Stimulated activated memory B cell treated with anti-CD40 and anti-IgM and Interleukin-4, amounts not matched to agents 10 μg/mL and 1 μg/mL and 100 μg/mL, for 72 hours (primary cell): Measurements from ENCODE around the gene ENHO.

Source experiments
- ATAC-seq: fragments of 150-1000 bp; cut with Tn5 transposase; 2 replicates; pipeline ENCODE4 v1.10.0; 2021
- H3K27ac Mint-ChIP-seq: one replicate; pipeline ENCODE4 v1.8.0; 2022; ENCODE audit warnings: mild to moderate bottlenecking, mixed read lengths
- H3K27me3 Mint-ChIP-seq: one replicate; pipeline ENCODE4 v1.8.0; 2022; ENCODE audit warnings: mixed read lengths
- H3K36me3 Mint-ChIP-seq: one replicate; pipeline ENCODE4 v1.8.0; 2022; ENCODE audit warnings: mixed read lengths
- H3K4me1 Mint-ChIP-seq: one replicate; pipeline ENCODE4 v1.8.0; 2022; ENCODE audit warnings: mixed read lengths
- H3K4me3 Mint-ChIP-seq: one replicate; pipeline ENCODE4 v1.8.0; 2022; ENCODE audit warnings: mild to moderate bottlenecking, moderate library complexity, mixed read lengths
- H3K9me3 Mint-ChIP-seq: one replicate; pipeline ENCODE4 v1.8.0; 2022; ENCODE audit warnings: mixed read lengths

ENHO gene

GRCh38 chr9:34508951-34509350 lies 13.8 kb downstream of the ENHO start:
- H3K27me3 Mint-ChIP-seq, result peaks cover 21% of the 10 kb centered on the region
- no peaks in the 10 kb centered on the region for H3K9me3 Mint-ChIP-seq
- no peak overlapping the region for H3K27ac Mint-ChIP-seq
- H3K36me3 Mint-ChIP-seq, result no peaks in the 10 kb centered on the region
- ATAC-seq, result no peak
- H3K4me1 Mint-ChIP-seq, result no peaks in the 10 kb centered on the region
- no peak overlapping the region for H3K4me3 Mint-ChIP-seq

DNA sequence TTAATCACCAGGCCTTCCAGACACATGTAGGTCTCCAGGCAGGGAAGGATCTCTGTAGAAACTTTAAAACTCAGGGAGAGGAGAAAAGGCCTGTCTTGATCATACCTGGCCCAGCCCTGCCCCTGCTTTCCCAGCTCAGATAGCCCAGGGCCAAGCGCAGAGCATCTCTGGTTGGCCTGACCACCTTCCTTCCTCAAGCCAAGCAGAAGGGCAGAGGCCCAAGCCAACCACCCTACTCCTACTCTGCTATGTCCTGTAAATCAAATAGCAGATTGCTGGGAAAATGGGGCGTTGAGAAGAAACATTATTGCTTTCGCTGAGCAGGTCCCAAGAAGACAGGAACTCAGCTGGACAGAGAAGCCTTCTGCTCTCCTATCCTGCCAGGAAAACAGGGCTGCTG lies 14.3 kb downstream of the ENHO start:
- no peak overlapping the region for H3K27ac Mint-ChIP-seq
- H3K4me3 Mint-ChIP-seq, result no peak overlapping the region
- no peak for ATAC-seq
- H3K9me3 Mint-ChIP-seq, result no peaks in the 10 kb centered on the region
- peaks cover 26% of the 10 kb centered on the region for H3K27me3 Mint-ChIP-seq
- H3K36me3 Mint-ChIP-seq, result no peaks in the 10 kb centered on the region
- no peaks in the 10 kb centered on the region for H3K4me1 Mint-ChIP-seq

DNA sequence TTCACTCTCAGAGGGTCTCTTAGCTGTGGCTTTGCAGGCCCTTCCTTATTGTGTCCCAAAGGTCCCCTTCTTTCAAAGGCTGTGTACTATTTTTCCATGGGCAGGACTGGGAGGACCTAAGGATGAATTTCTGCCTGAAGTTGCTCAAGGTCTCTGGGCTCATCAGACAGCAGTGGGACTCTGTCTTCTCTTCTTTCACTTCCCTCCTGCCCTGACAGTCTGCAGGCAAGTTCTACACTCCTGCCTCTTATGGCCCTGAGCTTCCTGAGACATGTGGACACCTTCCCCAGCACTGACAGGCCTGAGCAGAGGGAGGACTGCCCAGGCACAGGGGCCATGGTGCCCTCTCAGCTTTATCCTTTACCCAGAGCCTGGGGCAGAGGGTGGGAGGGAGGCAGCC lies 14.8 kb downstream of the ENHO start:
- H3K27me3 Mint-ChIP-seq, result peaks cover 29% of the 10 kb centered on the region
- H3K36me3 Mint-ChIP-seq, result no peaks in the 10 kb centered on the region
- no peaks in the 10 kb centered on the region for H3K4me1 Mint-ChIP-seq
- H3K4me3 Mint-ChIP-seq, result no peak overlapping the region
- no peaks in the 10 kb centered on the region for H3K9me3 Mint-ChIP-seq
- no peak overlapping the region for H3K27ac Mint-ChIP-seq
- no peak for ATAC-seq

DNA sequence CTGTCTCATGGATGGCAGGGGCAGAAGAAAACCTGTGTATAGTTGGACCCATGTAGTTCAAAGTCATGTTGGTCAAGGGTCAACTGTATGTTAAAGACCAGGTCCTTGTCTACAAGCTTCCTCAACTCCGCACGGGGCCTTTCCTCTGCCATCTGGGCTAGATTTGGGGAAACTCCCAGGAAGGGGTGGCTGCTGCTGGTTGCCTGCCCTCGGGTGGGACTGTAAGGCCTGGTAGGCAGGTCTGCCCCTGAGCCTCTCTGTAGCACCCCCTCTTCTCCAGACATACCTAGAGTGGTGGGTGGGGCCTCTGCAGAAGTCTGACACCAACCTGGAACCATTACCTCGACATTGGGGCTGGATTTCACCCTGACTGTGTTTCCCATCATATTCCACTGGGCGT lies 15.2 kb downstream of the ENHO start:
- Mint-ChIP-seq H3K27ac (no peak overlapping the region), H3K36me3 (no peaks in the 10 kb centered on the region), H3K9me3 (no peaks in the 10 kb centered on the region), H3K27me3 (peaks cover 29% of the 10 kb centered on the region), H3K4me3 (no peak overlapping the region), H3K4me1 (no peaks in the 10 kb centered on the region)
- ATAC-seq, result no peak

DNA sequence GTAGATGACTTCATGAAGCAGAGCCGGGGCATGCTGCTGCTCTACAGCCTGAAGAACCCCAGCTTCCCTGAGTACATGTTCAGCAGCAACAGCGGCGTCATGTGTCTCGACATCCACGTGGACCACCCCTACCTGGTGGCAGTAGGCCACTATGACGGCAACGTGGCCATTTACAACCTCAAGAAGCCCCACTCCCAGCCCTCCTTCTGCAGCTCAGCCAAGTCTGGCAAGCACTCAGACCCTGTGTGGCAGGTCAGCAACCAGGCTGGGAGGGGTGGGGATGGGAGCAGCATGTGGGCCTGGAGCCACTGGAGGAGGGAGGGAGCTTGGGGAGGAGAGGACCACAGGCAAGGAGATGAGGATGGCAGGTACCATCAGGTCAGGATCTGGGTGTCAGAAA lies 16.2 kb downstream of the ENHO start:
- no peaks in the 10 kb centered on the region for H3K4me1 Mint-ChIP-seq
- H3K27ac Mint-ChIP-seq, result no peak overlapping the region
- H3K36me3 Mint-ChIP-seq, result no peaks in the 10 kb centered on the region
- H3K4me3 Mint-ChIP-seq, result no peak overlapping the region
- peaks cover 29% of the 10 kb centered on the region for H3K27me3 Mint-ChIP-seq
- ATAC-seq, result no peak
- H3K9me3 Mint-ChIP-seq, result no peaks in the 10 kb centered on the region

DNA sequence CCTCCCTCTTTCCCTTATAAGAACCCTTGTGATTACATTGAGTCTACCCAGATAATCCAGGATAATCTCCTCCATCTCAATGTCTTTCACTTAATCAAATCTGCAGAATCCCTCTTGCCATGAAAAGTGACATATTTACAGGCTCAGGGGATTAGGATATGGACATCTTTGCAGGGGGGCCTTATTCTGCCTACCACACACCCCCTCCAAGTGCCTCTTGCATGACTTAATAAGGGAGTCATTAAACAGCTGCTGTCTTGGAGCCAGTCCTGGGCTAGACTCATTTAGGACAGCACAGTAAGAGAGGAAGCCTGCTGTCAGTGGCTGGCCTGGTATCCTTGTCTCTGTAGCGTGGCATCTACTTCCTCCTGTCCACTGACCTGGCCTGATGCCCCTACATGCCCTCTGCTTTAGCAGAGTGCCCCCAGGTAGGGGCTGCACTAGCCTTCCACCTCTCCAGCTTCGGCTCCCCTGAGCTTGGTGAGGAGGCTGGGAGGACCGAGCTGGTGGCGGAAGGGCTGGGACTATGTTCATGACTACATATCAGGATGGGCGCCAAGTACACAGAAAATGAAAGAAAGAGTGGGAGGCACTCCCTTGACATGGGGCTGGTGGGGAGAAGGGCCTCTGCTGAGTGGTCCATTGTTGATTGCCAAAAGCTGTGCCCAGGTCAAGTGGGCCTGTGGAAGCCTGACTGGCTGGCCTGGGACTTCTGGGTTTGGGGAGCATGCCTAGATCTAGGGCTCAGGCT lies 17.2 kb downstream of the ENHO start:
- Mint-ChIP-seq H3K27me3 (peaks cover 32% of the 10 kb centered on the region), H3K27ac (no peak overlapping the region), H3K4me1 (no peaks in the 10 kb centered on the region), H3K4me3 (no peak overlapping the region), H3K9me3 (no peaks in the 10 kb centered on the region), H3K36me3 (no peaks in the 10 kb centered on the region)
- ATAC-seq, result no peak

DNA sequence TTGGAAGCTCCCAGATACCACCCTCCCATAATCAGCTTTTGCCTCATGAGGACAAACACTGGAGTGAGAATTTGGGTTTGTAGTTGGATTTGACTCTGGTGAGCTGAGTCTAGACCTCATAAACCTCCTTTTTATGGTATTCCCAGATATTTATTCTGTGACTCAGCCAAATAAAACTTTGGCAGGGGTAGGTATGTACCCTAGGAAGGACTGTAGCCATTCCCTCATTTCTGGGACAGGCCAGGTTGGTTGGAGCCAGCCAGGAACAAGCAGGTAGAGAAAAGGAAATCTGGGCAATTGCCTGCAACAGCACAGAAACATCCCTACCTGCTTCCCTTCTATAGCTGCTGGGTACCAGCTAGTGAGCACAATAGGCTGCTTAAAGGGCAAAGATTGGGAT lies 19.4 kb downstream of the ENHO start:
- H3K4me1 Mint-ChIP-seq, result no peaks in the 10 kb centered on the region
- ATAC-seq, result no peak

GRCh38 chr9:34502891-34503290 lies 19.9 kb downstream of the ENHO start:
- Mint-ChIP-seq H3K36me3 (no peaks in the 10 kb centered on the region), H3K9me3 (no peaks in the 10 kb centered on the region), H3K27ac (no peak overlapping the region), H3K27me3 (peaks cover 46% of the 10 kb centered on the region), H3K4me1 (no peaks in the 10 kb centered on the region), H3K4me3 (no peak overlapping the region)
- no peak for ATAC-seq

More for the DNA sequence above, 19.4 kb downstream of the ENHO start:
- H3K27me3 Mint-ChIP-seq, result peaks cover 46% of the 10 kb centered on the region
- H3K4me3 Mint-ChIP-seq, result no peak overlapping the region
- no peaks in the 10 kb centered on the region for H3K36me3 Mint-ChIP-seq
- H3K9me3 Mint-ChIP-seq, result no peaks in the 10 kb centered on the region
- no peak overlapping the region for H3K27ac Mint-ChIP-seq

DNA sequence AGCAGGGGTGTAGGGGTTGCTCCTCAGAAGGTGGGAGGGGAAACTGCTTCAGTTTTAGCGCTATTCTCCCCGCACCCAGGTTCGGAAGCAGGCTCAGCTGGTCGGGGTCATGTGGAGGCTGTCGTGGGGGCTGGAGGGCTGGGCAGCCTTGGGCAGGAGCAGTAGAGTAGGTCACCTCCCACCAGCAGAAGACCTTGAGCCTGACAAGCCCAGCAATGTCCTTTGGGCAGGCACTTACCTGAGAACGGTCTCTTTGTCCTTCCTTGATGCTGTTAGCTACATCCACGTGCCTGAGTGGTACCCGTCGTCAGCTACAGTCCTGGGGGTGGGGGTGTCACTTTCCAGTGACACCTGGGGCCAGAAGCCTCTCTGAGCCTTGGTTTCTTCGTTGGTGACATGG lies 20.3 kb downstream of the ENHO start:
- H3K4me3 Mint-ChIP-seq, result no peak overlapping the region
- H3K9me3 Mint-ChIP-seq, result no peaks in the 10 kb centered on the region
- H3K27ac Mint-ChIP-seq, result no peak overlapping the region
- ATAC-seq, result no peak
- peaks cover 46% of the 10 kb centered on the region for H3K27me3 Mint-ChIP-seq
- H3K4me1 Mint-ChIP-seq, result no peaks in the 10 kb centered on the region
- no peaks in the 10 kb centered on the region for H3K36me3 Mint-ChIP-seq

DNA sequence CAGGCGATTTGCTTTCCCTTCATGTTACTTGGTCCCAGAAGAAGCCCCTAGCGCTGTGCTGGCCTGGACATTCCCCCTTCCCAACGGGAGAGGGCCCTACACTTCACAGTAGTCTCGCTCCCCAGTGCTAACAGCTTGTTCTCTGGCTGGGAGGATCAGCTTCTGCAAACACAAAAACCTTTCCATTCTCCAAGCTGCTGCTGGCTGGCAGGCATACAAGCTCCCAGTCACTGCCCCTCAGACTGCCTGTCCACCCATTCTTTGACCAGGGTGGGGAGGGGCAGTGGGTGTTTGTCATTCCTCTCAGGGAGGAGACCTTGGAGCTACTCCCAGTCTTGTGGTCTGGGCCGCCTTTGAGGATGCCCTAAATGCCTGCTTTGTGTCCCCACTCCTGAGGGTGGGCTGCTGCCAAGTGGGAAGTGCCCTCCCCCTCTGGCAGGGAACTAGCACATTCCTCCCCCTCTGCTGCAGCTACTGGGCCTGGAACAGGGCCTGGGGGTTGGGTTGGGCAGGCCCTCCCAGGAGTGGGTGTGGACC lies 20.8 kb downstream of the ENHO start:
- Mint-ChIP-seq H3K27ac (no peak overlapping the region), H3K36me3 (no peaks in the 10 kb centered on the region), H3K4me3 (no peak overlapping the region), H3K4me1 (no peaks in the 10 kb centered on the region), H3K9me3 (no peaks in the 10 kb centered on the region), H3K27me3 (peaks cover 46% of the 10 kb centered on the region)
- no peak for ATAC-seq

GRCh38 chr9:34501372-34501771 lies 21.4 kb downstream of the ENHO start:
- Mint-ChIP-seq H3K9me3 (no peaks in the 10 kb centered on the region), H3K27me3 (peaks cover 46% of the 10 kb centered on the region), H3K27ac (no peak overlapping the region), H3K4me1 (no peaks in the 10 kb centered on the region), H3K36me3 (no peaks in the 10 kb centered on the region), H3K4me3 (no peak overlapping the region)
- ATAC-seq, result no peak

- Mint-ChIP-seq H3K4me1 (no peaks in the 10 kb centered on the region), H3K27me3 (peaks cover 43% of the 10 kb centered on the region), H3K9me3 (no peaks in the 10 kb centered on the region), H3K36me3 (no peaks in the 10 kb centered on the region), H3K27ac (no peak overlapping the region), H3K4me3 (no peak overlapping the region)
- peak; percentile 76 for ATAC-seq
Observed at GRCh38 chr9:34500623-34501267, 22.0 kb downstream of the ENHO start.

GRCh38 chr9:34499076-34499475 lies 23.7 kb downstream of the ENHO start:
- no peaks in the 10 kb centered on the region for H3K4me1 Mint-ChIP-seq
- peaks cover 29% of the 10 kb centered on the region for H3K27me3 Mint-ChIP-seq
- H3K4me3 Mint-ChIP-seq, result no peak overlapping the region
- H3K27ac Mint-ChIP-seq, result no peak overlapping the region
- no peaks in the 10 kb centered on the region for H3K36me3 Mint-ChIP-seq
- H3K9me3 Mint-ChIP-seq, result no peaks in the 10 kb centered on the region
- ATAC-seq, result no peak

- ATAC-seq, result no peak
- H3K27me3 Mint-ChIP-seq, result peaks cover 29% of the 10 kb centered on the region
- H3K9me3 Mint-ChIP-seq, result no peaks in the 10 kb centered on the region
- no peaks in the 10 kb centered on the region for H3K36me3 Mint-ChIP-seq
- H3K4me3 Mint-ChIP-seq, result no peak overlapping the region
- H3K27ac Mint-ChIP-seq, result no peak overlapping the region
- no peaks in the 10 kb centered on the region for H3K4me1 Mint-ChIP-seq
Observed at GRCh38 chr9:34498553-34498952, 24.2 kb downstream of the ENHO start.

DNA sequence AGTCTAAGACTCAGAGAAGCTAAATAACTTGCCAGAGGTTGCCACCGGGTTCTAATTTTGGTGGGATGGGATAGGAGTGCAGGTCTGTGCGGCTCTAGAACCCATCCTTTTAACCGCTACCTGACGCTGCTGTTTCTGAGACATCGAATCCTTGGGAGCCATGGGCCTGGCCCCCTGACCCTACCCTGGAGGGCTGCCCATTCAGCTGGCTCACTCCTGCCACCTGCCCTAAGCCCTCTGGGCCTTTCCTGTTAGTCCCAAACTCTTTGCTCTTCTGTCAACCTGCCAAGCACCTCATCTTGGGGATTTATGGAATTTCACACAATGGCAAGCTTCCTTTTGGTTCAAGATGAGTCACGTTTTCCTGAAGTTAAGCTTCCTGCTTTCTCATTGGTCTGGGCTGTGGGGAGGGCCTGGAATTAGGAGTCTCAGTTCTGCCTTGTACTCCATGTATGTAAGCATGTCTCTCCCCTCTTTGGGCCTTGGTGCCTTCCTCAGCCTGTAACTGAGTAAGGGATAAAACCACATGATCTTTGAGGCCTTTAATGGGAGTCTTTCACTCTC lies 26.6 kb downstream of the ENHO start:
- Mint-ChIP-seq H3K4me1 (no peaks in the 10 kb centered on the region), H3K9me3 (no peaks in the 10 kb centered on the region), H3K27me3 (peaks cover 48% of the 10 kb centered on the region), H3K27ac (no peak overlapping the region), H3K4me3 (no peak overlapping the region), H3K36me3 (no peaks in the 10 kb centered on the region)
- no peak for ATAC-seq
